Fibroblast of pulmonary artery (primary cell): ENCODE data around the gene ZNF862.

ENCODE experiments used
- DNase-seq: peaks from one replicate; pipeline ENCODE4 v3.0.0-alpha.2; 2010; ENCODE audit warnings: low read depth
- H3K4me3 ChIP-seq: replicated peaks from 2 replicates; pipeline ENCODE4 v1.5.1; 2011; ENCODE audit warnings: low read depth, mild to moderate bottlenecking, control low read depth, low read length, moderate library complexity
- TF ChIP-seq, protein P1 (sequence below): IDR thresholded peaks from 2 replicates; pipeline ENCODE4 v1.5.1; 2011; ENCODE audit warnings: mild to moderate bottlenecking, control low read depth, low read length, inconsistent platforms; ENCODE audit errors: missing control alignments

The ZNF862 gene

DNA sequence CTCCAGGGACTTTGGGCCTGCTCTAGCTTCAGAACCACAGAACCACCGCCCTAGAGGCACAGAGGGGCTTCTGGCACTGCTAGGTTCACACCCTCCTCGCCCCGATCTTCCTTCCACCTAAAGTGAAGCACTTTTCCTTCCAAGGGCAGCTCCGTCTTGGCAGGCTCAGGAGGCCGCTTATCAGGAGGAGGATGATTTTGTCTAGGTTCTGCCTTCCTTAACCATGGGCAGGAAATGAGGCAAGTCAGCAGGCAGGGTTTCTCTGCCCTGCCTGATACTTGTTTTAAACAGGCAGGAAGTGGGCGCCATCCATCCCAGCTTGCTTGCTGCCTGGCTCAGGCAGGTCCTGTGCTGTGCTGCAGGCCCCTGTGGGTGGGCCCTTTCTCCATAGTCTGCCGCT, 27.3 kb downstream of the ZNF862 start:
- peak; percentile 62 for DNase-seq
- H3K4me3 ChIP-seq = no peak overlapping the region
- TF ChIP-seq, protein P1, sequence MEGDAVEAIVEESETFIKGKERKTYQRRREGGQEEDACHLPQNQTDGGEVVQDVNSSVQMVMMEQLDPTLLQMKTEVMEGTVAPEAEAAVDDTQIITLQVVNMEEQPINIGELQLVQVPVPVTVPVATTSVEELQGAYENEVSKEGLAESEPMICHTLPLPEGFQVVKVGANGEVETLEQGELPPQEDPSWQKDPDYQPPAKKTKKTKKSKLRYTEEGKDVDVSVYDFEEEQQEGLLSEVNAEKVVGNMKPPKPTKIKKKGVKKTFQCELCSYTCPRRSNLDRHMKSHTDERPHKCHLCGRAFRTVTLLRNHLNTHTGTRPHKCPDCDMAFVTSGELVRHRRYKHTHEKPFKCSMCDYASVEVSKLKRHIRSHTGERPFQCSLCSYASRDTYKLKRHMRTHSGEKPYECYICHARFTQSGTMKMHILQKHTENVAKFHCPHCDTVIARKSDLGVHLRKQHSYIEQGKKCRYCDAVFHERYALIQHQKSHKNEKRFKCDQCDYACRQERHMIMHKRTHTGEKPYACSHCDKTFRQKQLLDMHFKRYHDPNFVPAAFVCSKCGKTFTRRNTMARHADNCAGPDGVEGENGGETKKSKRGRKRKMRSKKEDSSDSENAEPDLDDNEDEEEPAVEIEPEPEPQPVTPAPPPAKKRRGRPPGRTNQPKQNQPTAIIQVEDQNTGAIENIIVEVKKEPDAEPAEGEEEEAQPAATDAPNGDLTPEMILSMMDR = no peak

- H3K4me3 ChIP-seq = no peak overlapping the region
- DNase-seq = no peak
- TF ChIP-seq, protein P1 = no peak
These were observed 28.1 kb downstream of the ZNF862 start for GRCh38 chr7:149866139-149866778.

- H3K4me3 ChIP-seq = no peak overlapping the region
- DNase-seq = peak; percentile 91
- TF ChIP-seq, protein P1 = no peak
These were observed 28.7 kb downstream of the ZNF862 start for GRCh38 chr7:149866779-149867447.

- no peak for DNase-seq
- TF ChIP-seq, protein P1 = no peak
- H3K4me3 ChIP-seq = no peak overlapping the region
These were observed 29.8 kb downstream of the ZNF862 start for GRCh38 chr7:149867762-149868622.

DNA sequence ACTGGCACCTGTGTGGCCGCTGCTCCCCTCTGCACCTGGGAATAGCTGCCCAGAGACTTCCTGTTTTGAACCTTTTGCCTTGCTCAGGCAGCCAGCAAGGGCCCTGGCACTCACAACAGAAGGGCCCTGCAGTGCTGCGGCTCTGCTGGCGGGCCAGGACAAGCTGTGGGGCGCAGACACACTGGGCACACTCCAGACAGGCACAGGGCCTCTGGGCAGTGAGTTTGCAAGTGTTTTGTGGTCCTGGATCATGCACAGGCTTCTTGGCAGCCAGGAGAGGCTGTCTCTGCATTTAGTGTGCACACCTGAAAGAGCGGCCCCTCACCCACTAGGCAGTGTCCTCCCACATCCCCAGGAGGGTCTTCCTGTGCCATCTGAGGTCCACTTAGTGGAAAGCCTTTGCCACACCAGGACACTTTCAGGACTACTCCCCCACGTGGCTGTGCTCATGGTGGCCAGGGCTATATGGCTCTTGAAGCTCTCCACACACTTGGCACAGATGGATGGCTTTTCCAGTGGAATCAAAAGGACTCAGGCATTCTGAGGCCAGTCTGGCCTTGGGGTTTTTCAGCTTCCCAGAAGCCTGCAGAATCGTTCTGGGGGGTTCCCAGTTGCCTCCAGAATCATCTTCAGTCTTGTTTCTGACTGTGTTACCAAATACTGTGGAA, 30.6 kb downstream of the ZNF862 start:
- DNase-seq = no peak
- TF ChIP-seq, protein P1 = no peak
- H3K4me3 ChIP-seq = no peak overlapping the region

GRCh38 chr7:149869291-149869650, 31.1 kb downstream of the ZNF862 start:
- DNase-seq = no peak
- H3K4me3 ChIP-seq = no peak overlapping the region
- TF ChIP-seq, protein P1 = no peak
